Activated gamma-delta T cell (primary cell): ENCODE results near the gene ANTXR2.

Experiments used
- DNase-seq: peaks from one replicate; lab custom pipeline; 2025; lab: John Stamatoyannopoulos, UW

ANTXR2 gene

GRCh38 chr4:80069837-80070731, 2.9 kb downstream of the ANTXR2 start:
- no peak for DNase-seq

GRCh38 chr4:80069108-80069836, 3.8 kb downstream of the ANTXR2 start:
- DNase-seq: no peak

DNA sequence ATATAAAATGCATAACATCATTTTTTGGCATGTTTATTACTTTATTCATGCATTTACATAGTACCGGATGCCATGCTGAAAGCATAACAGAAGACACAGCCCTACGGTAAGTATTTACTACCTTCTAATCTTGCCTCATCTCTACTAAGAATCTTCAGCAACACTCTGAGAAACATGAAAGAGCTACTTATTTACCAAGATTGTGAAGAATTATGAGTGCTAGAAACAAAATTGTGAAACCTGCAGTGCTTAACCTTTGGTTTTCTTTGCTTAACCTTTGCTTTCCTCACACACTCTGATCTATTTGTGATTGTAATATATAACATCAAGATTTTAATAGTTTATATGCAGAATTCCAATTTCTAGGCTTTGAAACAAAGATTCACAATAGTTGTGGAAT, 7.4 kb downstream of the ANTXR2 start:
- DNase-seq: no peak

DNA sequence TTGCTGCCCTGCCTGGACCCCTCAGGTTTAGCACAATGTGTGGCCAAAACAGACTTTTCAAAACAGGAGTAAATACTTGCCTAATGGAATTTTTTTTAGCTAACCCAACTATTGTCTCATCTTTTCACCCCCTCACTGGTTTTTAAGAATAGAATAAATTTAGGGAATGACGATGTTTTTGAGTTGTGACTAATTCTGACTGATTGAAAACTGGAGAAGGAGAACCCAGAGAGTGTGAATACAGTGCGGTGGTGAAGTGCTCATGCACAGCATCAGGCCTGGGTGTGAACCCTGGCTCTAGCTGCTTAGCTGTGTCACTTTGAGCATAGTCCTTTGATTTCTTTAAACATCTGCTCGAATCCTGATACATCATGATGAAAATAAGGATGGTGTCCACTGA, 10.5 kb downstream of the ANTXR2 start:
- no peak for DNase-seq

GRCh38 chr4:80060804-80061203, 12.2 kb downstream of the ANTXR2 start:
- no peak for DNase-seq

DNA sequence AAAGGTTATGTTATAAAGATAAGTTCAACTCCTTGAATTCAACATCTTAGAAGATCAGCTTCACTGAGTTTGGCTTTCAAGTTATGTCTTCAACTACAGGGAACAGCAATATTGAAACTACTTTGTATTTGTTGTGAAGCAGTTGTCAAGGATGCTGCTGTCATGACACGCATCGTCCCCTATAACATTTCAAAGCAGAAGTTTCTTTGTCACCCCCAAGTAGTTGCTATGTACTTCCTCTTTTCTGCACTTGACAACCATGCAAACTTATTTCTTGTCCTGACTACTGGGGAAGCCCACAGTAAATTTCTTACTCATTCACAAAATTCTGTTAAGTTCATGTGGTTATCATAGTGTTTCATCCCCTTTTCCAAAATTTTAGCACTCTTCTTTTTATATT, 14.3 kb downstream of the ANTXR2 start:
- no peak for DNase-seq

DNA sequence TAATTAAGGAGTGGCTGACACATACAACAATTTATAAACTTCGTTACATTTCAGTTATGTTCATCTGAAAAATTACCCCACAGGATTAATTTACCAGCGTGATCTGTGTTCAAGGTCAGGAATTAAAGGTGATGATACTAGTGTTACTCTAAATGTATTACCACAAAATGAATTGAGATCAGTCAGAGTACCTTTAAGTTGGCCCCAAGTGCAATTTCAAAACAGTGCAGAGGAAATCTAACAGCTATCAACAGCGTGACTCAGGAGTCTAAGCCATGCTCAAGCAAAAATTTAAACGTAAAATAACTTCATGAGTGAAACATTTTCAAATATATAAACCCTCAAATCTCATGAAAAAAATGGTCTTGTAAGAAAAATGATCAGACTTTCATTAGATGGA, 18.7 kb downstream of the ANTXR2 start:
- DNase-seq: no peak

- no peak for DNase-seq
Observed at GRCh38 chr4:80053140-80053910, 19.7 kb downstream of the ANTXR2 start.

GRCh38 chr4:80049813-80050534, 23.1 kb downstream of the ANTXR2 start:
- DNase-seq: no peak

DNA sequence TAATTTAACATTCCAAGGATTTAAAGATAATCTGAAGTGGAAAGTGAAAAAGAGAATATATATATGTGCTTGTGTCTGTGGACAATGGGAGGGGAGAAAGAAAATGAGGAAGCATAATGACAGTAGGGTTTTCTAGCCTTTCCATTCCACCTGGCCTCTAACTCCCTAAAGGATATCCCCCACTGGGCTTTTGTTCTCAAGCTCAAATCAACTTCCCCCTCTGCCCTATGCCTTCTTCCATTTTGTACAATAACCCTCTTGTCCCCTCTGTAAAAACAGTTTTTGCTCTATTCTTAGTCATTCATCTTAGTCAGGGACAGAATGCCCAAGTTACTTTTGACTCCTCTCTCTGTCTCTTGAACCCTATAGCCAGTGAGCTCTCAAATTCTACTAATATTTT, 23.6 kb downstream of the ANTXR2 start:
- no peak for DNase-seq

GRCh38 chr4:80045786-80046185, 27.2 kb downstream of the ANTXR2 start:
- DNase-seq: no peak

DNA sequence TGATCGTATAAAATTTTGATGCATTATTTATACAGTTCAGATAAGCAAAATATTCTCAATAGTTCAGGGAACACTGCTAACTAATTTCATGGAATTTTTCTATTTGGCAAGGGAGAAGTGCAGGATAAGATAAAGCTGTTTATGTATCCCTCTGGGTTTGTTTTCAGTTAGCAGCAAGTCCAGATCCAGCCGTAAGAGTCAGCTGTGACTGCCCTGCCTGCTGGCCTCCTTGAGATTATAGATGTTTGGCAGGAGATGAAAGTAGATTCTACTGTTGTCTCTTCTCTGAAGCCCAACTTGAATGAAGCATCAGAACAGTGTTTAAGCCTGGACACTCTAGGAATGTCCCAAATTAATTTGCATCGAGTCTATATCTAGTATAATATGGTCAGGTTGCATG, 29.5 kb downstream of the ANTXR2 start:
- DNase-seq: no peak

- DNase-seq: no peak
Observed at GRCh38 chr4:80042821-80043220, 30.2 kb downstream of the ANTXR2 start.

GRCh38 chr4:80037864-80038263, 35.2 kb downstream of the ANTXR2 start:
- no peak for DNase-seq

DNA sequence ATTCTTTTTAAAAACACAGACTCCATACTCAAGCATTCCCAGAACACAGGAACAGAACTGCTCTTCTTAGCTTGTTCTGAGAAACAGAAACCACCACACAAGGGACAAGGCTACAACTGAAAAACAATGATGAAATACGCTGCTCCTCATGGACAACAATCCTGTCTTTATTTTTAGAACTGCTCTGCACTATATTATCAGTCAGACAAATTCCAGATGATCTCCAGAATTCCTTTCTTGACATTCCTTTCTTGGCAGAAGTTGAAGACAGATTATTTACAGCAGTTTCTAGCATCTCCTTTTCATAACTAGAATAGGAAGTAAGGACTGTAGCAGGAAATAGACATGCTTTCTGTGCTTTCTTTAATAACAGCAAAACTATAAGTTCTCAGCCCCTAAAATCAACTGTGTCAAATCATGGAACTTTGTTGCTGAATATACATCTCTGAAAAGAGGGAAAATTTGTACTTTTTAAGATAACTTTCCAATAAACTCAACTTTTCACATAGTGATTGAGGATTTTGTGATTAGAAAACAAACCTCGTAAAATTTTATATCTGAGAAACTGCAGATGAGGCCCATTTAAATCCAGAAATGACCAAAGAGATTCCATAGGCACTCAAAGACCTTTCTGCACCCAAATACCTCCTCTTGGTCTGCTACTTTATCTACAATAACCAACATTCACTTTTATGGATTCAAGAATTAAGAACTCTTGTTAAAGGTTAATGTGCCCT, 35.9 kb downstream of the ANTXR2 start:
- no peak for DNase-seq

DNA sequence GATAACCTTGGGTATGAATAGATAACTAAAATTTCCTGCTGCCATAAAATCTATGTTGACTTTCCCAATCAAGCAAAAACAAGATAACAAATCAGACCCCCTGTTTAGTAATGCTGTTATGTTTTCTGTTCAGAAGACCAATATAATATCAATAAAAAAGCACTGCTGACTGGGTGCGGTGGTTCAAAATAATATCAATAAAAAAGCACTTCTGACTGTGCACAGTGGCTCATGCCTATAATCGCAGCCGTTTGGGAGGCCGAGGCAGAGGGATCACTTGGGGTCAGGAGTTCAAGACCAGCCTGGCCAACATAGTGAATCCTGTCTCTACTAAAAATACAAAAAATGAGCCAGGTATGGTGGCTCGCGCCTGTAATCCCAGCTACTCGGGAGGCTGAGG, 36.7 kb downstream of the ANTXR2 start:
- DNase-seq: no peak

DNA sequence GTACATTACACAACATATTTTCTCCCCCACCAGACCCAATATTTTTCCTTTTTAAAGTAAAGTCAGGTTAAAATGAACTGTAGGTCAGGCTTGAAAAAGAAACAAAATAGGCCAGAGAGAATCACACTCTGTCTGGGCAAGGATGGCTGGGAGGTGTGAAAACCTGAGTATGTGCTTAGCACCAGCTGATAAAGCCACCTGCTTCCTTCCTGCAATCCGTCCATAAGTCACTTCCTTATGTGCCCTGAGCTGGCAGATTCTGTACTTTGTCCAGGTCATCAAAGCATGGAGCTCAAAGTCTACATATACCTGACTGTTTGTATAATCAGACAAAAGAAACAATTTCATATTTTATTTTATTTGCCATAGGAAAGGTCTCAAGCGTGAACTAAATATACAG, 37.7 kb downstream of the ANTXR2 start:
- DNase-seq: no peak

GRCh38 chr4:80033581-80033980, 39.4 kb downstream of the ANTXR2 start:
- no peak for DNase-seq

DNA sequence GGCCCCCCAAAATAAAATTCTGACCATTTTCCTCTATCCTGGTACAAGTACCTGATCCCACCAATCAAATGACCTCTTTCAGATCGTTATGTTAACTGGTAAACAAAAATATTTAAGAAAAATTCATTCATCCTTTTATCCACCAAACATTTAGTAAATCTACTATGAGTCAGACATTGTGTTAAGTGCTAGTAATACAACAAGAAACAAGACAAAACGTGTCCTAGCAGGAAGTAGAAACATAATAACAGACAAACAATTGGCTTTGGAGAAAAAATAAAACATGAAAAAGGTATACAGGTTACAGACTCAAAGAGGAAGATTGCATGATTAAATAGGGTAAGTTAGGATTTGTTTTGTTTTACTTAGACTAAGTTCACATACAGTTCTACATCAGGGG, 43.7 kb downstream of the ANTXR2 start:
- DNase-seq: no peak

GRCh38 chr4:80027611-80028010, 45.4 kb downstream of the ANTXR2 start:
- no peak for DNase-seq

GRCh38 chr4:80026100-80026499, 46.9 kb downstream of the ANTXR2 start:
- no peak for DNase-seq
